Spleen (tissue), 11 donors: ENCODE measurements around the gene CILP2. TPM values are rescaled to one million over a fixed set of nuclear protein-coding genes. Genes with fewer than 3 reads are reported as not detected.

Experiments
- DNase-seq: peaks from one replicate; pipeline ENCODE4 v3.0.0-alpha.2; 2020
- H3K27ac ChIP-seq, 8 donors: fragments of 200-600 bp; sonication (generic) in 7 of 8; 1 replicate in 4 of 8; 2 replicates in 4 of 8; pipeline versions ENCODE4 v1.5.0 to v1.8.0; 2016 to 2021; ENCODE audit warnings: inconsistent platforms in 4 of 8, mild to moderate bottlenecking in 4 of 8, moderate library complexity in 1 of 8
- H3K27me3 ChIP-seq, 7 donors: fragments of 200-600 bp; sonication (generic) in 6 of 7; replicated peaks in 1 of 7; 1 replicate in 4 of 7; 2 replicates in 3 of 7; pipeline versions ENCODE4 v1.5.0 to v1.8.0; 2016 to 2021; ENCODE audit warnings: inconsistent platforms in 3 of 7, mild to moderate bottlenecking in 1 of 7
- H3K36me3 ChIP-seq, 6 donors: fragments of 200-600 bp; sonication (generic) in 5 of 6; 1 replicate in 4 of 6; 2 replicates in 2 of 6; pipeline versions ENCODE4 v1.5.0 to v1.8.0; 2016 to 2021; ENCODE audit warnings: inconsistent platforms in 2 of 6
- H3K4me1 ChIP-seq, 6 donors: fragments of 200-600 bp; sonication (generic) in 5 of 6; 1 replicate in 3 of 6; 2 replicates in 3 of 6; pipeline versions ENCODE4 v1.5.0 to v1.8.0; 2016 to 2021; ENCODE audit warnings: inconsistent platforms in 3 of 6
- H3K4me3 ChIP-seq, 8 donors: fragments of 200-600 bp; sonication (generic) in 7 of 8; 1 replicate in 4 of 8; 2 replicates in 4 of 8; pipeline versions ENCODE4 v1.5.0 to v1.8.0; 2016 to 2021; ENCODE audit warnings: inconsistent platforms in 4 of 8, mild to moderate bottlenecking in 4 of 8, moderate library complexity in 2 of 8
- H3K9me3 ChIP-seq, 8 donors: fragments of 200-600 bp; sonication (generic) in 7 of 8; 1 replicate in 4 of 8; 2 replicates in 4 of 8; pipeline versions ENCODE4 v1.5.0 to v1.8.0; 2016 to 2021; ENCODE audit warnings: inconsistent platforms in 4 of 8
- CTCF ChIP-seq, 11 experiments: fragments of 200-600 bp in 7 of 11; fragments of 450-650 bp in 4 of 11; sonication (generic) in 4 of 11; IDR thresholded peaks in 8 of 11; conservative IDR thresholded peaks in 3 of 11; 1 replicate in 7 of 11; 2 replicates in 4 of 11; pipeline versions ENCODE4 v1.4.0 to v1.8.0; 2016 to 2021; ENCODE audit warnings: antibody characterized with exemption in 11 of 11, inconsistent platforms in 4 of 11, mild to moderate bottlenecking in 1 of 11
- POLR2A ChIP-seq, 3 donors: fragments of 450-650 bp; IDR thresholded peaks; one replicate each; pipeline ENCODE4 v1.5.1; 2017; ENCODE audit warnings: antibody characterized with exemption in 3 of 3, mild to moderate bottlenecking in 1 of 3
- POLR2AphosphoS5 ChIP-seq, 3 donors: sonication (generic); formaldehyde crosslinking; IDR thresholded peaks; one replicate each; pipeline ENCODE4 v1.5.1; 2017; ENCODE audit warnings: antibody characterized with exemption in 3 of 3
- WGBS, 5 donors: extraction: QIAGEN DNeasy Blood & Tissue Kit in 3 of 5; methylation state at CpG; one replicate each; pipeline versions ENCODE4 v1.1.5 to v1.1.7; 2013 to 2018; 5-methylcytosine and 5-hydroxymethylcytosine counted together
- intact Hi-C: fragments of 100-400 bp; cut with DNase I; formaldehyde crosslinking; loops from one replicate; pipeline ENCODE4 v1.15.0; 2023; ENCODE audit warnings: low total_unique reads
- polyA plus RNA-seq, 3 donors: library from polyadenylated mRNA; stranded (reverse); fragments of 200-250 nt; gene quantifications; one replicate each; pipeline ENCODE4 v1.2.1, GENCODE V29; 2013
- total RNA-seq, 7 donors: library from RNA; depleted of rRNA in 3 of 7; stranded (reverse); fragments of >200 nt in 3 of 7; fragmentation: NEBNext Ultra II Directional in 4 of 7; extraction: Animal tissue kit (Norgen Biotek cat#: 25700) in 4 of 7; gene quantifications; one replicate each; pipeline versions ENCODE4 v1.1.0 to v1.2.1, GENCODE V29; 2016 to 2021
- donor health status: healthy with polysubstance abuse.
- donor health status: DM: no; HTN: no; CAD: no; lungs with moderate emphysema.
- donor health status: DM: no; HTN: no; CAD: no.
- donor health status: Bipolar disorder and iron deficiency.
- donor health status: healthy.
- donor health status: DM: no; HTN: no; CAD: no.
- donor health status: DM: yes; HTN: yes; CAD: no.

Gene CILP2
- total and polyA plus RNA-seq, 10 donors, result 0.15 to 1.3 (median 0.43) TPM; not detected in 1

DNA sequence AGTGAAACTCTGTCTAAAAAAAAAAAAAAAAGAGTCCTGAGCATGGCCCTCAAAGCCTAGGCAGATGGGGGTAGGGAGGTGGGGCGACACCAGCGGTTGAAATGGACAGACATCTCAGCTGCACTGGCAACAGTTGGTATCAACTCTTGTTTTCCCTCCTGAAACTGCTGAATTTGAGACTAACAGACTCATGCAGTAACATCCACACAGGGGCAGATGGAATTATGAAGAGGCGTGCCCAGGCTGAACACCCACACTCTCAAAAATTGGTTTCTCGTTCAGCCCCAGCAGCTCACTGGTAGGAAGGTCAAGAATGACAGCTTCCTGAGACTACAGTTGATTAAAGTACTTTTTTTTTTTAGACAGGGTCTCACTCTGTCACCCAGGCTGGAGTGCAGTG lies 56.3 kb downstream of the CILP2 start:
- Histone ChIP-seq H3K27me3 (no peaks in the 10 kb centered on the region), H3K9me3 (no peaks in the 10 kb centered on the region), H3K4me1 (peaks cover 5 to 63% (median 23%) of the 10 kb centered on the region in 6 donors), H3K4me3 (no peak overlapping the region), H3K27ac (peak overlapping the region in 1 of 8 donors; percentile 4), H3K36me3 (no peaks in the 10 kb centered on the region)
- WGBS, 5 donors, result 77 to 93% (median 84%) methylated on average over 4 of the region's 4 CpGs
- DNase-seq, result no peak
- intact Hi-C loops, result no loop called here
- TF ChIP-seq CTCF (IDR thresholded peaks at IDR 0.05 in 8 of 11, conservative IDR thresholded peaks at IDR 0.05 in 3 of 11) (no peak), POLR2AphosphoS5 (IDR thresholded peaks at IDR 0.05) (no peak)

- H3K4me1 ChIP-seq, result peaks cover 5 to 61% (median 24%) of the 10 kb centered on the region in 6 donors
- H3K4me3 ChIP-seq, result no peak overlapping the region
- no peaks in the 10 kb centered on the region for H3K27me3 ChIP-seq
- TF ChIP-seq POLR2A (IDR thresholded peaks at IDR 0.05) (no peak), CTCF (IDR thresholded peaks at IDR 0.05 in 8 of 11, conservative IDR thresholded peaks at IDR 0.05 in 3 of 11) (no peak), POLR2AphosphoS5 (IDR thresholded peaks at IDR 0.05) (no peak)
- intact Hi-C loops, result no loop called here
- 63 to 83% (median 69%) methylated on average over 8 of the region's 8 CpGs for WGBS, 5 donors
- H3K36me3 ChIP-seq, result no peaks in the 10 kb centered on the region
- no peak for DNase-seq
- H3K9me3 ChIP-seq, result no peaks in the 10 kb centered on the region
- H3K27ac ChIP-seq, result peak overlapping the region in 4 of 8 donors; percentile 15 to 91 (median 80)
These were observed 57.2 kb downstream of the CILP2 start for GRCh38 chr19:19595171-19595701.

Other genes with a start within 250 kb of the CILP2 start
- gene SUGP1, start 217.8 kb upstream of the CILP2 start, total RNA-seq, result 10 to 100 TPM; 48.0 to 63.1 (median 52.8) TPM
- 10 to 100 TPM; 29.3 to 53.2 (median 46.9) TPM for gene SUGP1, start 217.8 kb upstream of the CILP2 start, polyA plus RNA-seq
- gene MAU2, start 217.4 kb upstream of the CILP2 start, total RNA-seq, result 100 to 1,000 TPM in 4 of 7 donors, 10 to 100 TPM in 3; 77.5 to 133 (median 103) TPM
- gene MAU2, start 217.4 kb upstream of the CILP2 start, polyA plus RNA-seq, result 10 to 100 TPM; 12.0 to 29.8 (median 17.7) TPM
- gene GATAD2A, start 132.6 kb upstream of the CILP2 start, total RNA-seq, result 100 to 1,000 TPM in 3 of 7 donors, 10 to 100 TPM in 4; 54.0 to 122 (median 94.2) TPM
- 10 to 100 TPM; 11.6 to 25.5 (median 12.6) TPM for gene GATAD2A, start 132.6 kb upstream of the CILP2 start, polyA plus RNA-seq
- 1 to 10 TPM; 2.3 to 5.6 (median 3.7) TPM for gene TSSK6, start 22.7 kb upstream of the CILP2 start, total RNA-seq
- 1 to 10 TPM; 1.7 to 3.3 (median 2.4) TPM for gene TSSK6, start 22.7 kb upstream of the CILP2 start, polyA plus RNA-seq
- gene NDUFA13, start 22.0 kb upstream of the CILP2 start, total RNA-seq, result 100 to 1,000 TPM in 4 of 7 donors, 10 to 100 TPM in 3; 24.0 to 216 (median 182) TPM
- gene NDUFA13, start 22.0 kb upstream of the CILP2 start, polyA plus RNA-seq, result 100 to 1,000 TPM; 203 to 224 (median 204) TPM
- 1 to 10 TPM; 1.3 to 4.8 (median 3.2) TPM for gene YJEFN3, start 9.4 kb upstream of the CILP2 start, total RNA-seq
- 10 to 100 TPM; 10.4 to 22.7 (median 13.0) TPM for gene YJEFN3, start 9.4 kb upstream of the CILP2 start, polyA plus RNA-seq
- 10 to 100 TPM in 2 of 7 donors, 1 to 10 TPM in 5; 5.3 to 12.5 (median 9.3) TPM for gene PBX4, start 80.4 kb downstream of the CILP2 start, total RNA-seq
- gene PBX4, start 80.4 kb downstream of the CILP2 start, polyA plus RNA-seq, result 10 to 100 TPM in 2 of 3 donors, 1 to 10 TPM in 1; 4.4 to 17.8 (median 15.0) TPM
- gene LPAR2, start 90.0 kb downstream of the CILP2 start, total RNA-seq, result 10 to 100 TPM; 23.7 to 62.8 (median 41.1) TPM
- gene LPAR2, start 90.0 kb downstream of the CILP2 start, polyA plus RNA-seq, result 10 to 100 TPM; 12.4 to 44.1 (median 41.9) TPM
- 100 to 1,000 TPM in 2 of 7 donors, 10 to 100 TPM in 5; 59.9 to 141 (median 96.9) TPM for gene GMIP, start 105.4 kb downstream of the CILP2 start, total RNA-seq
- 10 to 100 TPM; 26.7 to 60.5 (median 31.9) TPM for gene GMIP, start 105.4 kb downstream of the CILP2 start, polyA plus RNA-seq
- 100 to 1,000 TPM in 5 of 7 donors, 10 to 100 TPM in 2; 88.4 to 301 (median 113) TPM for gene ATP13A1, start 125.4 kb downstream of the CILP2 start, total RNA-seq
- gene ATP13A1, start 125.4 kb downstream of the CILP2 start, polyA plus RNA-seq, result 10 to 100 TPM; 39.7 to 95.3 (median 91.6) TPM
- gene ZNF101, start 130.6 kb downstream of the CILP2 start, total RNA-seq, result 10 to 100 TPM; 29.6 to 58.3 (median 41.1) TPM
- gene ZNF101, start 130.6 kb downstream of the CILP2 start, polyA plus RNA-seq, result 10 to 100 TPM; 29.8 to 51.9 (median 46.3) TPM
- gene ZNF14, start 194.8 kb downstream of the CILP2 start, total RNA-seq, result 10 to 100 TPM in 5 of 7 donors, 1 to 10 TPM in 2; 8.0 to 17.1 (median 11.5) TPM
- gene ZNF14, start 194.8 kb downstream of the CILP2 start, polyA plus RNA-seq, result 1 to 10 TPM; 5.2 to 7.6 (median 6.2) TPM